Thoracic aorta (tissue), 2 donors: Measurements from ENCODE around the gene ZNF84. TPM values are rescaled to one million over a fixed set of nuclear protein-coding genes. Genes with fewer than 3 reads are reported as not detected.

ENCODE experiments used
- ATAC-seq: fragments of 150-250 bp; one replicate; pipeline ENCODE4 v1.8.0; 2017; ENCODE audit warnings: low read depth; ENCODE audit not compliant: insufficient number of reproducible peaks, low FRiP score
- DNase-seq: peaks from one replicate; pipeline ENCODE4 v3.0.0-alpha.2; 2020; ENCODE audit warnings: low spot score
- H3K27ac ChIP-seq, 2 donors: fragments of 200-600 bp; sonication (generic); 1 replicate in 1 of 2; 2 replicates in 1 of 2; pipeline ENCODE4 v1.5.1; 2016; ENCODE audit warnings: mild to moderate bottlenecking in 2 of 2, moderate library complexity in 2 of 2
- H3K27me3 ChIP-seq: fragments of 200-600 bp; sonication (generic); replicated peaks from 2 replicates; pipeline ENCODE4 v1.6.0; 2016; ENCODE audit warnings: mild to moderate bottlenecking; ENCODE audit not compliant: insufficient read depth
- H3K36me3 ChIP-seq: fragments of 200-600 bp; sonication (generic); one replicate; pipeline ENCODE4 v1.5.1; 2016
- H3K4me1 ChIP-seq, 2 donors: fragments of 200-600 bp; sonication (generic); 1 replicate in 1 of 2; 2 replicates in 1 of 2; pipeline versions ENCODE4 v1.5.1 to v1.6.0; 2016; ENCODE audit warnings: low read depth in 2 of 2, mild to moderate bottlenecking in 1 of 2; ENCODE audit not compliant: control insufficient read depth in 1 of 2
- H3K4me3 ChIP-seq: fragments of 200-600 bp; sonication (generic); 2 replicates; pipeline ENCODE4 v1.5.1; 2016; ENCODE audit warnings: mild to moderate bottlenecking
- H3K9me3 ChIP-seq: fragments of 200-600 bp; sonication (generic); 2 replicates; pipeline ENCODE4 v1.5.1; 2016
- total RNA-seq, 2 donors: library from RNA; depleted of rRNA; stranded (reverse); fragments of >200 nt; gene quantifications; one replicate each; pipeline versions ENCODE4 v1.1.0 to v1.2.3, GENCODE V29; 2016
- TF ChIP-seq, protein P1 (sequence below): fragments of 200-600 bp; sonication (generic); IDR thresholded peaks from one replicate; pipeline ENCODE4 v1.5.1; 2019; ENCODE audit warnings: antibody characterized with exemption

ZNF84 gene
- total RNA-seq, result 10 to 100 TPM; 29.0 to 39.4 TPM

DNA sequence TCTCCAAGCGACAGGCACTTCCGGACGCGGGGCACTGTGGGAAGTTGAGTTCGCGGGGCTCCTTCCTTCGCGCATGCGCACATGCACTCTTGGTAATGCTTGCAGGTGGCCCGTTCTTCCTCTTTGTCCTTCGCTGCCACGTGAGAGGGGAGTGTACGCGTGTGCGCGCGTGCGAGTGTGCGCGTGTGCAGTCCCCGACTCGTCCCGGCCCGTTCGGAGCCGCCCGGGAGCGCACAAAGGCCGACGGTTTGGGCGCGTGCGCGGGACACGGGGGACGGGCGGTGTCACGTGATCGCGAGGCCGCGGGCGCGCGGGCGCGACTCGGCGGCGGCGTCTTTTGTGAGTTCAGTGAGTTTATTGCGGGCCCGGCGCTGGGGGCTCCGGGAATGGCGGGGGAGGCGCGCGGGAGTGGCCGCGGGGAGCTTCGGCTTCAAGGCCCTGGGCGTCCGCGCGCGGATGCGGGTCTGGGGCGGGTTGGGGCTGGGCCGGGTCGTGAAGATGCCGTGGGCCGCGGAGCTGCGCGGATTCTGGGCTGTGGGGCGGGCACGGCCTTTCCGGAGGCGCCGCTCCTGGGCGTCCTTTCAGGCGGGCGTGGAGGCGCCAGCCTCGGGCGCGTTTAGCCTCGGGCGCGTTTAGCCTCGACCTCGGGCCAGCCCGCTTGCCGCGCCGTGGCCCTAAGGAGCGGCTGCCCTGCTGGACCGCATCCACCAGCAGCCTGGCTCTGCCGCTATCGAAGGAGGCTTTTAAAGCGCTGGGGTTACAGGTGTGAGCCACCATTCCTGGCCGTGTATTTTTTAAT is at the start of gene ZNF84:
Gene ZNF84 (plus strand): TSS at position 303 of the 799 bp plus-strand sequence. CDS start 3,959 bp downstream, outside the sequence.
- Histone ChIP-seq H3K27me3 (no peaks in the 10 kb centered on the region), H3K4me3 (peak within 1 kb of the TSS; percentile 89), H3K36me3 (peaks cover 20% of the 10 kb centered on the region), H3K9me3 (peaks cover 43% of the 10 kb centered on the region), H3K4me1 (peaks cover 2 to 14% of the 10 kb centered on the region in 2 donors), H3K27ac (peak within 1 kb of the TSS; percentile 76 to 87)
- TF ChIP-seq, protein P1, sequence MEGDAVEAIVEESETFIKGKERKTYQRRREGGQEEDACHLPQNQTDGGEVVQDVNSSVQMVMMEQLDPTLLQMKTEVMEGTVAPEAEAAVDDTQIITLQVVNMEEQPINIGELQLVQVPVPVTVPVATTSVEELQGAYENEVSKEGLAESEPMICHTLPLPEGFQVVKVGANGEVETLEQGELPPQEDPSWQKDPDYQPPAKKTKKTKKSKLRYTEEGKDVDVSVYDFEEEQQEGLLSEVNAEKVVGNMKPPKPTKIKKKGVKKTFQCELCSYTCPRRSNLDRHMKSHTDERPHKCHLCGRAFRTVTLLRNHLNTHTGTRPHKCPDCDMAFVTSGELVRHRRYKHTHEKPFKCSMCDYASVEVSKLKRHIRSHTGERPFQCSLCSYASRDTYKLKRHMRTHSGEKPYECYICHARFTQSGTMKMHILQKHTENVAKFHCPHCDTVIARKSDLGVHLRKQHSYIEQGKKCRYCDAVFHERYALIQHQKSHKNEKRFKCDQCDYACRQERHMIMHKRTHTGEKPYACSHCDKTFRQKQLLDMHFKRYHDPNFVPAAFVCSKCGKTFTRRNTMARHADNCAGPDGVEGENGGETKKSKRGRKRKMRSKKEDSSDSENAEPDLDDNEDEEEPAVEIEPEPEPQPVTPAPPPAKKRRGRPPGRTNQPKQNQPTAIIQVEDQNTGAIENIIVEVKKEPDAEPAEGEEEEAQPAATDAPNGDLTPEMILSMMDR, result no peak
- ATAC-seq (peak; percentile 100), DNase-seq (peak; percentile 86)

- no peaks in the 10 kb centered on the region for H3K27me3 ChIP-seq
- no peaks in the 10 kb centered on the region for H3K4me1 ChIP-seq
- H3K4me3 ChIP-seq, result no peak overlapping the region
- DNase-seq (no peak), ATAC-seq (no peak)
- H3K9me3 ChIP-seq, result peaks cover 96% of the 10 kb centered on the region
- H3K27ac ChIP-seq, result no peak overlapping the region
- H3K36me3 ChIP-seq, result peaks cover 25% of the 10 kb centered on the region
- TF ChIP-seq, protein P1, result no peak
Measured at GRCh38 chr12:132998741-132999140, 38.6 kb upstream of the ZNF84 start.

- Histone ChIP-seq H3K4me1 (no peaks in the 10 kb centered on the region), H3K27ac (no peak overlapping the region), H3K27me3 (no peaks in the 10 kb centered on the region), H3K4me3 (peak overlapping the region; percentile 33), H3K36me3 (peaks cover 74% of the 10 kb centered on the region), H3K9me3 (peaks cover 95% of the 10 kb centered on the region)
- DNase-seq (no peak), ATAC-seq (no peak)
- TF ChIP-seq, protein P1, result no peak
Measured at GRCh38 chr12:133010657-133011297, 26.5 kb upstream of the ZNF84 start.

DNA sequence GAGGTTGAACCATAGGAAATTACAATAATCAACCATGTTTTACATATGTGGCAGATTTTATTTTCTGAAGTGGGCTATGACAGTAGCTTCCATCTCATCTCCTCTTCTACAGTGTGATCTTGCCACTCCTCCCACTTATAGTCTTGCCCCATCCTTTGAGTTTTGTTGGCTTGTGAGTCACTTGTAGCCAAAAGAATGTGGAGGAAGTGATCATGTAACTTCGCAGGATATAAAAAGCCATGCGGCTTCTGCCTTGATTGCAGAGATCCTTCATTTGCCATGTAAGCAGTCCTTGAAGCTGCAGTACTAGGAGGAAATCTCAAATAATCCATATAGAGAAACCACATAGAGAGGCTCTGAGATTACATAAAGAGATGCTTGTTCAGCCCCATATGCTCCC is 13.7 kb upstream of the ZNF84 start:
- Histone ChIP-seq H3K27me3 (no peaks in the 10 kb centered on the region), H3K4me1 (no peaks in the 10 kb centered on the region), H3K4me3 (no peak overlapping the region), H3K27ac (no peak overlapping the region), H3K36me3 (no peaks in the 10 kb centered on the region), H3K9me3 (peaks cover 72% of the 10 kb centered on the region)
- ATAC-seq (no peak), DNase-seq (no peak)
- TF ChIP-seq, protein P1, result no peak

DNA sequence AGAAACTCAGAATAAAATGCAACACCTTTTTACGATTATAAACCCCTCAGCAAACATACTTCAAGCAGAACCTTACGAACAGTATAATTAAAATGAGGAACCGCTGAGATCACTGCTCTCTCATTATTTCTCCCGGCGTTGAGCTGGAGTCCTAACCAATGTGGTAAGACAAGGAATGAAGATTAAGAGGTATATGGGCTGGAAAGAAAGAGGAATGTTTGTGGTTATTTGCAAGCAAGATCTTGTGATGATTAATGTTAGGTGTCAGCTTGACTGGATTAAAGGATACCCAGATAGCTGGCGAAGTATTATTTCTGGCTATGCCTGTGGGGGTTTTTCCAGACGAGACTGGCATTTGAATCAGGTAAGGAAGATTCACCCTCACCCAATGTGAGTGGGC is 10.3 kb upstream of the ZNF84 start:
- ATAC-seq, result no peak
- Histone ChIP-seq H3K4me3 (no peak overlapping the region), H3K27me3 (no peaks in the 10 kb centered on the region), H3K36me3 (no peaks in the 10 kb centered on the region), H3K4me1 (no peaks in the 10 kb centered on the region), H3K27ac (no peak overlapping the region), H3K9me3 (peaks cover 58% of the 10 kb centered on the region)
- TF ChIP-seq, protein P1, result no peak
- no peak for DNase-seq
